Right forelimb (tissue), 1 donor: Measurements from ENCODE around the gene AIF1.

Source experiments
- DNase-seq: peaks from one replicate; pipeline ENCODE4 v3.0.0-alpha.2; 2018

The AIF1 gene

DNA sequence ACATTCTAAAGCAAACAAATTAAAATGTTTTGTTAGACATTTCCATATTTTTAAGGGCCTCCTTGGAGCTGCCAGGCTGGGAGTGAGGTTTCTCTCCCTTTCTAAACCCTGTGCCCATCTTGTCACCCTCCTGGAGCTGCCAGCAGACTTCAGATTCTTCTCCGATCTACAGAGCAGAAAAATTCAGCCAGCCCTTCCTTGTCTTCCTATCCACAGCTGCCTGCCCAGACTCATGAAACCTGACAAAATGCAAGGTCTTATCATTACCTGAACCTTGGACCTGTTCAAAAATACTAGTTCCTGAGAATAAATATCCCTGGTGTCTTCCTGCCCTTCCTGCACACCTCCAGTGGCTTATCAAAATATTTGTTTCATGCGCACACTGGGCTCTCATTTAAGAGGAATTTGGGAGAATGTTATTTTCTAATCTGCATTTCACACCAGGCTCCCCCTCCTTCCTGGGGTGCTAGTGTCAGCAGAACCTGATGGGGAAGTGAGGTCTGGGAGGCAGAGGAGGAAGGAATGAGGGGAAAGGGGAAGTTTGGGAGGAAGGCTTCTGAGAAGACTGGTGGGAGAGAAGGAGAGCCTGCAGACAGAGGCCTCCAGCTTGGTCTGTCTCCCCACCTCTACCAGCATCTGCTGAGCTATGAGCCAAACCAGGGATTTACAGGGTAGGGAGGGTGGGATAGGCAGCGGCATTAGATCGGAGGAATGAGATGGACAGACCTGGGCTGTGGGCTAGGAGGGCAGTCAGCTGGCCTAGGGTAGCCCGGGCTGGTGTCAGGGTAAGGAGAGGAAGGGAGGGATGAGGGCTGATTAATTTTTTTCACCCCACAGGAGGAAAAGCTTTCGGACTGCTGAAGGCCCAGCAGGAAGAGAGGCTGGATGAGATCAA lies at the start of gene AIF1:
TSS of gene AIF1 (plus strand) at position 551 of the 895 bp plus-strand sequence. CDS start at position 647, 96 bp downstream.
- no peak for DNase-seq

DNA sequence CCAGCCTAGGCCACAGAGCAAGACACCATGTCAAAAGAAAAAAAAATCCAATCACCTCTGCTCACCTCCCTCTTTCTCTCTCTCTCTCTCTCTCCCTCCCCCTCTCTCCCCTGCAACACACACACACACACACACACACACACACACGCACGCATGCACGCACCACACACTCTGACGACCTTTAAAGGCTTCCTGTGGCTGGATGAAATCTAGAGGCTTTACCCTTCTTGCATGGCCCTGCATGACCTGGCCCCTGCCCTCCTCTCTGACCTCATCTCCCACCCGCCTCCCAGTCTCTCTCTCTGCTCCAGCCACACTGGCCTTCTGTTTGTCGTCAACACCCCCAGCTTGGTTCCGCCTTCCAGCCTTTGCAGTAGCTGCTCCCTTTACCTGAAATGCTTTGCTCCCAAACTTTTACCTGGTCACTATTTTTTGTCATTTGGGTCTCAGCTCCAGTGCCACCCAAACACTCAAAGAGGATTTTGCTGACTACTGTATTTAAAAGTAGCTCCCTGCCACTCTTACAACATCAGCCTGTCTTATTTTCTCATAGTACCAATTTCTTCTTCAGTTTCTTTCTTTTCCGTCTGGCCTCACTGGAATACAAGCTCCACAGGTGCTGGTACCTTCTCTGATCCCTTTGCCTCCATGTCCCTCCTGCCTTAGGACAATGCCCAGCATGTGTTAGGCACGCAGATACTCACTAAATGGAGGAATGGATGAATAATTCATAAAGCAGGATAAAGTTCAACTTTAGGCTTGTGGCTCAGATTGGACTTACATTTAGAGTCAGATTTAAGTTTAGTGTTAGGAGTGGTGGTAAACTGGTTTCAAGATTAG lies 47.3 kb upstream of the AIF1 start:
- no peak for DNase-seq

DNA sequence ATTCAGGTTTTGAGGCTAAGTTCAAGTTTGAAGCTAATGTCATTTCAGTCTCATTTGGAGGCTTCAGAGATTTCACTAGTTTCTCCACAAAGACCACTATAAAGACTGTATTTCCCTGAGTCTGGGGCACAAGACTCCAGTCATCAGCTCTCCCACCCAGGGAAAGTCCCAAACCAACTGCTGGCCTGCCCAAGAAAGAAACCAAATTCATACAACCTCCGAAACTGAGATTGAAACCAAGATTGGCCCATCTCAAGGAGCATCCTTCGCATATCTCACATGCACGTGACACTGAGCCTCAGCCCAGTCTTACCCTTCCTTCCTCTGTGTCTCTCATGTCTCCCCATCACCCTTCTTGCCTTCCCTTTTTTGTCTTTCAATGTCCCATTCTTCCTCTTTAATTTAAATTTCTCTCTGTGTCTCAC lies 46.5 kb upstream of the AIF1 start:
- no peak for DNase-seq

DNA sequence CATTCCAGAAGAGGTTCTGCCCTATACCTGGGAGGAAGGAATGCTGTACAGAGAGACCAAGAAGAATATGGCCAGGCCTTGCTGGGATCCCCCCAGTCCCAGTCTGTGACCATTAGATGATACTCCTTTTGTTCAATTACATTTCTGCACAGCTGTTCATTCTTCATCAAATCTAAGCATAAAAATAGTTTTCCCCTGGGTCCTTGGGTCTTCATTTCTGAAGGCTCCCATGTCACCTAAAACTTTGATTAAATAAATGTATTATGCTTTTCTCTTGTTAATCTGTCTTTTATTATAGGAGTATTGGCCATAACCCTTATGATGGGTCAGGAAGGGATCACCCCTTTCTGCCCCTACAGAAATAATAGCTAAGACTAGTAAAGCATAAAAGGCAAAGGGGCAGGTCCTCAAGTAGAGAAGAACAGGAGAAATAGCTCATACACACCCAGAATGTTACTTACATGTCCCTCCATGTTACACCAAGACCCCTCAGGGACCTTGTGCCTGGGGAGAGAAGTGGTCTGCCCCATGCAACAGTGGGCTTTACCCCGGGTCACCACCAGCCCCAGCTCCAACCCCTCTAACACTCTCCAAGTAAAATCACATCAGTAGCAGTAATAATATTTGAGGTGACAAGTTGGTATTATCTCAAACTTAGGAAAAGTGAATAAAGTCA lies 45.0 kb upstream of the AIF1 start:
- no peak for DNase-seq

DNA sequence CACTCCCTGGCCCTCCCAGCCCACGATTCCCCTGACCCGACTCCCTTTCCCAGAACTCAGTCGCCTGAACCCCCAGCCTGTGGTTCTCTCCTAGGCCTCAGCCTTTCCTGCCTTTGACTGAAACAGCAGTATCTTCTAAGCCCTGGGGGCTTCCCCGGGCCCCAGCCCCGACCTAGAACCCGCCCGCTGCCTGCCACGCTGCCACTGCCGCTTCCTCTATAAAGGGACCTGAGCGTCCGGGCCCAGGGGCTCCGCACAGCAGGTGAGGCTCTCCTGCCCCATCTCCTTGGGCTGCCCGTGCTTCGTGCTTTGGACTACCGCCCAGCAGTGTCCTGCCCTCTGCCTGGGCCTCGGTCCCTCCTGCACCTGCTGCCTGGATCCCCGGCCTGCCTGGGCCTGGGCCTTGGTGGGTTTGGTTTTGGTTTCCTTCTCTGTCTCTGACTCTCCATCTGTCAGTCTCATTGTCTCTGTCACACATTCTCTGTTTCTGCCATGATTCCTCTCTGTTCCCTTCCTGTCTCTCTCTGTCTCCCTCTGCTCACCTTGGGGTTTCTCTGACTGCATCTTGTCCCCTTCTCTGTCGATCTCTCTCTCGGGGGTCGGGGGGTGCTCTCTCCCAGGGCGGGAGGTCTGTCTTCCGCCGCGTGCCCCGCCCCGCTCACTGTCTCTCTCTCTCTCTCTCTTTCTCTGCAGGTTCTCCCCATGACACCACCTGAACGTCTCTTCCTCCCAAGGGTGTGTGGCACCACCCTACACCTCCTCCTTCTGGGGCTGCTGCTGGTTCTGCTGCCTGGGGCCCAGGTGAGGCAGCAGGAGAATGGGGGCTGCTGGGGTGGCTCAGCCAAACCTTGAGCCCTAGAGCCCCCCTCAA lies 42.8 kb upstream of the AIF1 start, which contains the start of gene LTA:
TSS of gene LTA (plus strand) at position 249 of the 871 bp plus-strand sequence. CDS start at position 703, 454 bp downstream.
- no peak for DNase-seq

DNA sequence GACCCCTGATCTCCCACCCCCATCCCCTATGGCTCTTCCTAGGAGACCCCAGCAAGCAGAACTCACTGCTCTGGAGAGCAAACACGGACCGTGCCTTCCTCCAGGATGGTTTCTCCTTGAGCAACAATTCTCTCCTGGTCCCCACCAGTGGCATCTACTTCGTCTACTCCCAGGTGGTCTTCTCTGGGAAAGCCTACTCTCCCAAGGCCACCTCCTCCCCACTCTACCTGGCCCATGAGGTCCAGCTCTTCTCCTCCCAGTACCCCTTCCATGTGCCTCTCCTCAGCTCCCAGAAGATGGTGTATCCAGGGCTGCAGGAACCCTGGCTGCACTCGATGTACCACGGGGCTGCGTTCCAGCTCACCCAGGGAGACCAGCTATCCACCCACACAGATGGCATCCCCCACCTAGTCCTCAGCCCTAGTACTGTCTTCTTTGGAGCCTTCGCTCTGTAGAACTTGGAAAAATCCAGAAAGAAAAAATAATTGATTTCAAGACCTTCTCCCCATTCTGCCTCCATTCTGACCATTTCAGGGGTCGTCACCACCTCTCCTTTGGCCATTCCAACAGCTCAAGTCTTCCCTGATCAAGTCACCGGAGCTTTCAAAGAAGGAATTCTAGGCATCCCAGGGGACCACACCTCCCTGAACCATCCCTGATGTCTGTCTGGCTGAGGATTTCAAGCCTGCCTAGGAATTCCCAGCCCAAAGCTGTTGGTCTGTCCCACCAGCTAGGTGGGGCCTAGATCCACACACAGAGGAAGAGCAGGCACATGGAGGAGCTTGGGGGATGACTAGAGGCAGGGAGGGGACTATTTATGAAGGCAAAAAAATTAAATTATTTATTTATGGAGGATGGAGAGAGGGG lies 41.6 kb upstream of the AIF1 start:
- DNase-seq = no peak

DNA sequence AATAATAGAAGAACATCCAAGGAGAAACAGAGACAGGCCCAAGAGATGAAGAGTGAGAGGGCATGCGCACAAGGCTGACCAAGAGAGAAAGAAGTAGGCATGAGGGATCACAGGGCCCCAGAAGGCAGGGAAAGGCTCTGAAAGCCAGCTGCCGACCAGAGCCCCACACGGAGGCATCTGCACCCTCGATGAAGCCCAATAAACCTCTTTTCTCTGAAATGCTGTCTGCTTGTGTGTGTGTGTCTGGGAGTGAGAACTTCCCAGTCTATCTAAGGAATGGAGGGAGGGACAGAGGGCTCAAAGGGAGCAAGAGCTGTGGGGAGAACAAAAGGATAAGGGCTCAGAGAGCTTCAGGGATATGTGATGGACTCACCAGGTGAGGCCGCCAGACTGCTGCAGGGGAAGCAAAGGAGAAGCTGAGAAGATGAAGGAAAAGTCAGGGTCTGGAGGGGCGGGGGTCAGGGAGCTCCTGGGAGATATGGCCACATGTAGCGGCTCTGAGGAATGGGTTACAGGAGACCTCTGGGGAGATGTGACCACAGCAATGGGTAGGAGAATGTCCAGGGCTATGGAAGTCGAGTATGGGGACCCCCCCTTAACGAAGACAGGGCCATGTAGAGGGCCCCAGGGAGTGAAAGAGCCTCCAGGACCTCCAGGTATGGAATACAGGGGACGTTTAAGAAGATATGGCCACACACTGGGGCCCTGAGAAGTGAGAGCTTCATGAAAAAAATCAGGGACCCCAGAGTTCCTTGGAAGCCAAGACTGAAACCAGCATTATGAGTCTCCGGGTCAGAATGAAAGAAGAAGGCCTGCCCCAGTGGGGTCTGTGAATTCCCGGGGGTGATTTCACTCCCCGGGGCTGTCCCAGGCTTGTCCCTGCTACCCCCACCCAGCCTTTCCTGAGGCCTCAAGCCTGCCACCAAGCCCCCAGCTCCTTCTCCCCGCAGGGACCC lies 40.6 kb upstream of the AIF1 start:
- no peak for DNase-seq

DNA sequence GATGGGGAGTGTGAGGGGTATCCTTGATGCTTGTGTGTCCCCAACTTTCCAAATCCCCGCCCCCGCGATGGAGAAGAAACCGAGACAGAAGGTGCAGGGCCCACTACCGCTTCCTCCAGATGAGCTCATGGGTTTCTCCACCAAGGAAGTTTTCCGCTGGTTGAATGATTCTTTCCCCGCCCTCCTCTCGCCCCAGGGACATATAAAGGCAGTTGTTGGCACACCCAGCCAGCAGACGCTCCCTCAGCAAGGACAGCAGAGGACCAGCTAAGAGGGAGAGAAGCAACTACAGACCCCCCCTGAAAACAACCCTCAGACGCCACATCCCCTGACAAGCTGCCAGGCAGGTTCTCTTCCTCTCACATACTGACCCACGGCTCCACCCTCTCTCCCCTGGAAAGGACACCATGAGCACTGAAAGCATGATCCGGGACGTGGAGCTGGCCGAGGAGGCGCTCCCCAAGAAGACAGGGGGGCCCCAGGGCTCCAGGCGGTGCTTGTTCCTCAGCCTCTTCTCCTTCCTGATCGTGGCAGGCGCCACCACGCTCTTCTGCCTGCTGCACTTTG lies 39.6 kb upstream of the AIF1 start, which contains the start of gene TNF:
TSS of gene TNF (plus strand) at position 231 of the 567 bp plus-strand sequence. CDS start at position 408, 177 bp downstream.
- no peak for DNase-seq

DNA sequence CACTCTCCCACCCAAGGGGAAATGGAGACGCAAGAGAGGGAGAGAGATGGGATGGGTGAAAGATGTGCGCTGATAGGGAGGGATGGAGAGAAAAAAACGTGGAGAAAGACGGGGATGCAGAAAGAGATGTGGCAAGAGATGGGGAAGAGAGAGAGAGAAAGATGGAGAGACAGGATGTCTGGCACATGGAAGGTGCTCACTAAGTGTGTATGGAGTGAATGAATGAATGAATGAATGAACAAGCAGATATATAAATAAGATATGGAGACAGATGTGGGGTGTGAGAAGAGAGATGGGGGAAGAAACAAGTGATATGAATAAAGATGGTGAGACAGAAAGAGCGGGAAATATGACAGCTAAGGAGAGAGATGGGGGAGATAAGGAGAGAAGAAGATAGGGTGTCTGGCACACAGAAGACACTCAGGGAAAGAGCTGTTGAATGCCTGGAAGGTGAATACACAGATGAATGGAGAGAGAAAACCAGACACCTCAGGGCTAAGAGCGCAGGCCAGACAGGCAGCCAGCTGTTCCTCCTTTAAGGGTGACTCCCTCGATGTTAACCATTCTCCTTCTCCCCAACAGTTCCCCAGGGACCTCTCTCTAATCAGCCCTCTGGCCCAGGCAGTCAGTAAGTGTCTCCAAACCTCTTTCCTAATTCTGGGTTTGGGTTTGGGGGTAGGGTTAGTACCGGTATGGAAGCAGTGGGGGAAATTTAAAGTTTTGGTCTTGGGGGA lies 38.9 kb upstream of the AIF1 start:
- DNase-seq = no peak

DNA sequence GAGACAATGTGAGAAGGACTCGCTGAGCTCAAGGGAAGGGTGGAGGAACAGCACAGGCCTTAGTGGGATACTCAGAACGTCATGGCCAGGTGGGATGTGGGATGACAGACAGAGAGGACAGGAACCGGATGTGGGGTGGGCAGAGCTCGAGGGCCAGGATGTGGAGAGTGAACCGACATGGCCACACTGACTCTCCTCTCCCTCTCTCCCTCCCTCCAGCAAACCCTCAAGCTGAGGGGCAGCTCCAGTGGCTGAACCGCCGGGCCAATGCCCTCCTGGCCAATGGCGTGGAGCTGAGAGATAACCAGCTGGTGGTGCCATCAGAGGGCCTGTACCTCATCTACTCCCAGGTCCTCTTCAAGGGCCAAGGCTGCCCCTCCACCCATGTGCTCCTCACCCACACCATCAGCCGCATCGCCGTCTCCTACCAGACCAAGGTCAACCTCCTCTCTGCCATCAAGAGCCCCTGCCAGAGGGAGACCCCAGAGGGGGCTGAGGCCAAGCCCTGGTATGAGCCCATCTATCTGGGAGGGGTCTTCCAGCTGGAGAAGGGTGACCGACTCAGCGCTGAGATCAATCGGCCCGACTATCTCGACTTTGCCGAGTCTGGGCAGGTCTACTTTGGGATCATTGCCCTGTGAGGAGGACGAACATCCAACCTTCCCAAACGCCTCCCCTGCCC lies 38.0 kb upstream of the AIF1 start:
- no peak for DNase-seq

DNA sequence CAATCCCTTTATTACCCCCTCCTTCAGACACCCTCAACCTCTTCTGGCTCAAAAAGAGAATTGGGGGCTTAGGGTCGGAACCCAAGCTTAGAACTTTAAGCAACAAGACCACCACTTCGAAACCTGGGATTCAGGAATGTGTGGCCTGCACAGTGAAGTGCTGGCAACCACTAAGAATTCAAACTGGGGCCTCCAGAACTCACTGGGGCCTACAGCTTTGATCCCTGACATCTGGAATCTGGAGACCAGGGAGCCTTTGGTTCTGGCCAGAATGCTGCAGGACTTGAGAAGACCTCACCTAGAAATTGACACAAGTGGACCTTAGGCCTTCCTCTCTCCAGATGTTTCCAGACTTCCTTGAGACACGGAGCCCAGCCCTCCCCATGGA lies 37.5 kb upstream of the AIF1 start:
- DNase-seq = no peak

DNA sequence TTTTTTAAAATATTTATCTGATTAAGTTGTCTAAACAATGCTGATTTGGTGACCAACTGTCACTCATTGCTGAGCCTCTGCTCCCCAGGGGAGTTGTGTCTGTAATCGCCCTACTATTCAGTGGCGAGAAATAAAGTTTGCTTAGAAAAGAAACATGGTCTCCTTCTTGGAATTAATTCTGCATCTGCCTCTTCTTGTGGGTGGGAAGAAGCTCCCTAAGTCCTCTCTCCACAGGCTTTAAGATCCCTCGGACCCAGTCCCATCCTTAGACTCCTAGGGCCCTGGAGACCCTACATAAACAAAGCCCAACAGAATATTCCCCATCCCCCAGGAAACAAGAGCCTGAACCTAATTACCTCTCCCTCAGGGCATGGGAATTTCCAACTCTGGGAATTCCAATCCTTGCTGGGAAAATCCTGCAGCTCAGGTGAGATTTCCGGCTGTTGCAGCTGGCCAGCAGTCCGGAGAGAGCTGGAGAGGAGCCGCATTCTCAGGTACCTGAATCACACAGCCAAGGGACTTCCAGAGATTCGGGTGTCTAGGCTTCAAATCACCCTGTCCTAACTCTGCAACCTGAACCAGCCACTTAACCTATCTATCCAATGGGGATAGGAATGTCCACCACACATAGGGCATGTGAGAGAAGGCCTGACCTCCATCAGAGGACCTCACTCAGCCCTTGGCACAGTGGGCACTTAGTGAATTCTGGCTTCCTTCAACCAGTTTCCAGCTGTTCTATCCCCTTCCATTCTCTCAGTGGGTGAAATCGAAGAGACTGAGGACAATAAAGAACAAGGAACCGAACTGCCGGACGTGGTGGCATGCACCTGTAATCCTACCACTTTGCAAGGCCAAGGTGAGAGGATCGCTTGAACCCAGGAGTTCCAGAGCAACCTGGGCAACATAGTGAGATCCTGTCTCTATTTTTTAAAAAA lies 36.6 kb upstream of the AIF1 start:
- DNase-seq = no peak

DNA sequence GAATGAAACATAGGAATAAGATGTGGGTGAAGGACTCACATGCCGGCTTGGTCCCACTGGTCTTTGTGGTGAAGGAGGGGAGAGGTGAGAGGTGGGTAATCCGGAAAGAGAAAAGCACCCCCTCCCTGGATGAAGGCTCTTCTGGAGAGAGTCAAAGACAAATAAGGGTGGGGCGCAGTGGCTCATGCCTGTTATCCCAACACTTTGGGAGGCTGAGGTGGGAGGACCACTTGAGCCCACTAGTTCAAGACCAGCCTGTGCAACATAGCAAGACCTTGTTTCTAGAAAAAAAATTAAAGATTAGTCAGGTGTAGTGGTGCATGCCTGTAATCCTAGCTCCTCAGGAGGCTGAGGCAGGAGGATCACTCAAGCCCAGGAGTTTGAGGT lies 35.9 kb upstream of the AIF1 start:
- DNase-seq = no peak

DNA sequence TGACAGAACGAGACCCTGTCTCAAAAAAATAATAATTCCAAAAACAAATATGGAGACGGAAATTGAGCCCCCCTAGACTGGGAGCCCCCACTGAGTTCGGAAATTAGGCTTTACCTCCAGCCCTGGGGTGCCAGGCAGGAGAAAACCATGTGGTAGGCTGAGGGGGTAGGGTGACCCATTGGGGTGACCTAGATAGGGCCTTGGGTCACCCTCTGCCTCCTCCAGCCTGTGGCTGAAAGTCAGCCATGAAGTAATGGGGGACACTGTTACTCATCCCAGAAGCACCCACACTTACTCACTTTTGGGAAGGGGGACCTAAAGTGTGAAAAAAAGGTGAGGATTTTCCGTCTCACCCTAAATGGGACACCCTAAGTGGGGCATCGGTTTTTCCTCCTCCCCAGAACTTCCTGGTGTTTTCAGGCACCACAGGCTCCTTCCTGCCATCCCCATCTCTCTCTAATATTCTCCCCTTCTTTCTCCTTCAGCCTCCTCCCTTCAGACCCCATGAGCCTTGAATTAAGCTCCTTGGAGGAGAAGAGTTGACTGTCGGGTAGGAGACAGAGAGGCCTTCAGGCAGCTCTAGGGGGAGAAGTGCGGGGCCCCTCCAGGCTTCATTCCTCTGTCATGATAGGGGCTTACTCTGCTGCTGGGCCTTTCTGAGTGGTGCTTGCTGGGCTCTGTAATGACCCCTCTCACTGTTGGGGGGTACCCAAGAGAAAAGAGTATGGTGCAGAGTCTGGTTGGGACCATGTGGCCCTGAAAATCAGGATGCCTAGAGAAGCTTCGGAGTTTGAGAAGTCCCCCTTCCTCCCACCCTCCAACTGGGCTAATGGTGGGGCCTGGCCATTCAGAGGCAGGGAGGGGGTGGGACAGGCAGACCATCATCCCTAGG lies 35.2 kb upstream of the AIF1 start:
- DNase-seq = no peak

DNA sequence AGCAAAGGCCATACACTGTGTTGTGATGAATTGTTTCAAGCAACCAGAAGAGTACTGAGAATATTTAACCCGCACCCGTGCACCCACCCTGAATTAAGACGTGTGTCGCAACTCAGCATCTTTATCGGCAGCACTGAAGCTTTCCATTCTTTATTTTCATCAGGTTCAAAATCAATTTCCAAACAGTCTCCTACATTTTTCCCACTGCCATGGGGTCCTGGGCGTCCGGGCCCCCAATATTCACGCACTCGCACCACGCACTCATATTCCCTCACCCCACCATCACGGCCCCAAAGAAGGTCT lies 34.6 kb upstream of the AIF1 start:
- DNase-seq = no peak

DNA sequence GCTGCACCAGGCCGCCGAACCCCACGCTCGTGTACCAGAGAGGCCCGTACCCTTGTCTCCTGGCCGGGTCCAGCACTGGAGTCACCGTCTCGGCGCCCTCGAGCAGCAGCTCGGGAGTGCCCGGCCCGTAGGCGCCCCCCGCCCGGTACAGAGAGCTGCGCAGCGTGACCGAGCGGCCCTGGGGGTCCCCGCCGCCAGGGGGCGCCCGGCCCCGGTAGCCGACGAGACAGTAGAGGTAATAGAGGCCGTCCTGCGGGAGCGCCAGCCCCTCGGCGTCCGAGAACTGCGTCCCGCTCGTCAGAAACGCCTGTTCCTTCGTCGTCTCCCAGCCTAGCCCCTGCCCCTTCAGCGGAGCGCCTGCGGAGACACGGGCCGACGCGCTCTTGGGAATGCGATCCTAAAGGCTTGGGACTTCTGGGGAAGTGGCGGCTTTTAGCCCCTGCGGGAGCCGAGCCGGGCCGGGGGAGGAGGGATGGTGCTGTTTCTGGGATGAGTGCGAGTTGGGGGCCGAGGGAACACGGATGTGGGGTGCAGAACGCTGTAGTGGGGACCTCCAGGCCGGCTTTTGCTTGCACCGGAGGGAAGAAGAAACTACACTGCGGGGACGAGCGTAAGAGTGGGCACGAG lies 34.1 kb upstream of the AIF1 start:
- peak; percentile 94 for DNase-seq
